Activated CD8-positive, alpha-beta memory T cell treated with anti-CD3 and anti-CD28 coated beads for 4 hours (primary cell): ENCODE results near the gene ELL.

ENCODE experiments used
- DNase-seq, 2 donors: peaks; one replicate each; pipeline ENCODE4 v3.0.0-alpha.2; 2020; ENCODE audit warnings: low read depth in 2 of 2

Gene ELL

DNA sequence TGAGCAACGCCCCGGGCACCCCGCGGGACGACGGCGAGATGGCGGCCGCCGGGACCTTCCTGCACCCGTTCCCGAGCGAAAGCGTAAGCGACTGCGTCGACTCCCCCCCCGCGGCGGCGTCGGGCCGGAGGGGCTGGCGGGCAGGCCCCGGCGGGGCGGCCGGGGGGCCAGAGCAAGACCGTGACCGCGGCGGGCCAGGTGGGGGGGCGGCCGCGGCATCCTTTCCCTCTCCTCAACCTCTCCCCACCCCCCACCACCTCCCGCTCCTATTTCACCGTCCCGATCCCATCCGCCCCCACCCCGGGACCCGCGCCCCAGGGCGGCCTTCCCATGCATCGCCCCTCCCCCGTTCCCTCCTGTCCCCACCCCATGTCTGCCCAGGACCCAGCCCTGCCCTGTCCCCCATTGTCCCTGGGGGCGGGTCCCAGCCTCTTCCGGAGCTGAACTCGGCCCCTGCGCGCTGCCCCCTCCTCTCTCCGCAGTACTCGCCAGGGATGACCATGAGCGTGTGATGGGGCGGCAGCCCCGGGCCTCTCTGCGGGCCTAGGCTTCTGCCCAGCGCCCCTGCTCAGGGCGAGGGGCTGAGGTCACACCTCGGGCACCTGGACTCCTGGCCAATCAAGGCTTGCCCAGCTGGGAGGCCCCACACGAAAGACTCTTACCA is 88.0 kb downstream of the ELL start:
- DNase-seq, result no peak

DNA sequence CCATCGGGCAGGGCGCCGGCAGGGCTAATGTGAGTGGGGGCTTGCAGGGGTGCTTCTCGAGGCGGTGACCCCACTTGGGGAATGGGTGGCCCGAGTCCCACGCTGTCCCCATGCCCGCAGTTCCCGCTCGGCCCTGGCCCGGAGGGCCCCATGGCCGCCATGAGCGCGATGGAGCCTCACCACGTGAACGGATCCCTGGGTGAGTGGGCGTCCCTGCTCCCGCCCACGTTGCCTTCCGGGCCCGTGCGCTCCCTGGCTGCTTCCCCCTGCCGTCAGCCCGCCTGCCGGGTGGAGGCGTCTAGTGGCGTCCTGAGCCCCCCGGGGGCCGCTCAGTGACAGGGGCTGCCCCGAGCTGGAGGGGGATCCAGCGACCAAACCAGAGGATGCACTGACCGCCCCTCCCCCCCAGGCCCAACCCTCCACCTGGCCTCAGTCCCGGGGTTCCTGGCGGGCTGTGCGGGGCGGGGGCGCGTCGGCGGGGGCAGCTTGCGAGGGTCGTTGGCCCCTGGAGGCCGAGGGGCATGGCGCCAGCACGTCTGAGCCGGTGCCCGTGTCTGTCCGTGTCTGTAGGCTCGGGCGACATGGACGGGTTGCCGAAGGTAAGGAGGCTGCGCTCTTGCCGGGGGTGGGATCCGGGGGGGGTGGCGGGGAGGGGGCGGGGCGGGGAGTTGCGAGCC is 88.7 kb downstream of the ELL start:
- no peak for DNase-seq

DNA sequence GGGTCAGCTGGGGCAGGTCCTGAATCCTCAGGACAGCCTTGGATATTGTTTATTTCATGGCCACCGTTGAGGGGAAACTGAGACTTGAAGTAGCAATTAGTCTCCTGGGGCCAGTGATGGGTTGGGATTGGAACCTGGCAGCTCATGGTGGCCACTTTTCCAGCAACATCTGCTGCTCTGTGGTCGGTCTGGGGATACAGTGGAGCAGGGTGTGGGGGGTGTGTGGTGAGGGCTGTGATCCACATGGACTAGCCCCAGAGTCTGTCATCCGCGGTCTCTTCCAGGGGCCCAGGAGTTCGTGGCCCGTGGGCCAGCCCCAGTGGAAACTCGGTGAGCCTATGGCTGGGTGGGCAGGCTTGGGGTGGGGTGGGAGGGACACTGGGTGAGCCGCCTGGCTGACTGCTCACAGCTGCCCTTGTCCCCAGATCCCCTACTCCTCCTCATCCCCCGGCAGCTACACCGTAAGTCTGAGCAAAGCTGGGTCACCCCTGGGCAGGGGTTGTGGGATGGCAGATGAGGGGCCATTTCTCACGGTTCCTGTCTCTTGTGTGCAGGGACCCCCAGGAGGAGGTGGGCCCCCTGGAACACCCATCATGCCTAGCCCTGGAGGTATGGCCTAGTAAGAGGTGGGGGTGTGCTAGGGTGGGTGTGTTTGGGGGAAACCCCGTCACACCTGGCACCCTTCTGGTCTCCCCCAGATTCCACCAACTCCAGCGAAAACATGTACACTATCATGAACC is 89.4 kb downstream of the ELL start:
- no peak for DNase-seq

DNA sequence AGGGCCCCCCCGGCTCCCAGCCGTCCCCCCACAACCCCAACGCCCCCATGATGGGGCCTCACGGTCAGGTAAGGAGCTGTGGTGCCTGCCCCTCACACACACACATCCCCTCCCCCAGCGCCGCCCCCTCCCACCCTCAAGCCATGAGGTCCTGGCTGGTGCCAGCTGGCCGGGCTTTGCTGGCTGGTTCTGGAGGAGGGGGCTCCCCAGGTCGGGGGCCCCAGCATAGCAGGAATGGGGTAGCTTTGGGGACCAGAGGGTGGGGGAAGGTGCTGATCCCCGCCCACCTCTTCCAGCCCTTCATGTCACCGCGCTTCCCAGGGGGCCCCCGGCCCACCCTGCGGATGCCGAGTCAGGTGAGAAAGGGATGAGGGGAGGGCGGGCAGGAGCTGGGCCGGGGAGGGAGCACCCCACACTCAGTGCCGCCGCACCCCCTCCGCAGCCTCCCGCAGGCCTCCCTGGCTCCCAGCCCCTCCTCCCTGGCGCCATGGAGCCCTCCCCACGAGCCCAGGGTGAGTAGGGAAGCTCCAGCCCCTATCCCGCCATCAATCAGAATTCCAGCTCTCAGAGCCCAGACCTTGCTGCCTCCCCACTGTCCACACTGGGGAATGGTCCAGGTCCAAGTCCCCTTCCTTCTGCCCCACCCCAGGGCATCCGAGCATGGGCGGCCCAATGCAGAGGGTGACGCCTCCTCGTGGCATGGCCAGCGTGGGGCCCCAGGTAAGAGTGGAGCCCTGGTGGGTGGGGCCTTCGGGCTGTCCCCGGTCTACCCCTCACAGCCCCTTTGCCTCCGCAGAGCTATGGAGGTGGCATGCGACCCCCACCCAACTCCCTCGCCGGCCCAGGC is 90.3 kb downstream of the ELL start:
- DNase-seq, result no peak

DNA sequence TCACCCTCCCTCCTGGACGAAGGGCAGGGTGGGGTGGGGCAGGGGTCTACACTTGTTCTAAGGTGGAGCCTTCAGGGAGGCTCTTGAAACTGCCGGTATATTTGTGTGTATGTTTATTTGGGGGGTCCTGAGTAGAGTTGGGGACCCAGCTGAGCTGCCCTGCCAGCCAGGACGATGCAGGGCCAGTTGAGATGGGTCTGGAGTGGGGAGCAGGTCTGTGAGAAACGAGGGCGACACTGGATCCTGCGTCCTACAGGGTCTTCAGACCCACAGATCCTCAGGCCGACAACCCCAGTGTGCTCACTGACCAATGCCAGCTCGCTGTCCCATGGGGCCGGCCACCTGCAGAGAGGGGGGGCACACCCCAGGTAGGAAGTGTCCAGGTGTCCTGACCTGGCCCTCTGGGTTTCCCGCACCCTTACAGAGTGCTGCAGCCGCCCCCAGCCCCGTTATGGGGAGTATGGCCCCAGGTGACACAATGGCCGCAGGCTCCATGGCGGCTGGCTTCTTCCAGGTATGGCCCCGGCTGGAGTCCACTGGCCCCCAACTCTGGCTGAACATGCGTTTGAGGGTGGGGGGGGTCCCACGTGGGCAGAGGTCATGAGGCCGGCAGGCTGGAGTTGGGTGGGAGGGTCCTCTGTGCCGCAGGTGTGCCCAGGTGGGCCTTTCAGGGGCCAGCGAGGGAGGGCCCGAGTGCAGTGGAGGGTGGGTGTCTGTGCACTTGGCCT is 91.3 kb downstream of the ELL start:
- DNase-seq, result no peak

DNA sequence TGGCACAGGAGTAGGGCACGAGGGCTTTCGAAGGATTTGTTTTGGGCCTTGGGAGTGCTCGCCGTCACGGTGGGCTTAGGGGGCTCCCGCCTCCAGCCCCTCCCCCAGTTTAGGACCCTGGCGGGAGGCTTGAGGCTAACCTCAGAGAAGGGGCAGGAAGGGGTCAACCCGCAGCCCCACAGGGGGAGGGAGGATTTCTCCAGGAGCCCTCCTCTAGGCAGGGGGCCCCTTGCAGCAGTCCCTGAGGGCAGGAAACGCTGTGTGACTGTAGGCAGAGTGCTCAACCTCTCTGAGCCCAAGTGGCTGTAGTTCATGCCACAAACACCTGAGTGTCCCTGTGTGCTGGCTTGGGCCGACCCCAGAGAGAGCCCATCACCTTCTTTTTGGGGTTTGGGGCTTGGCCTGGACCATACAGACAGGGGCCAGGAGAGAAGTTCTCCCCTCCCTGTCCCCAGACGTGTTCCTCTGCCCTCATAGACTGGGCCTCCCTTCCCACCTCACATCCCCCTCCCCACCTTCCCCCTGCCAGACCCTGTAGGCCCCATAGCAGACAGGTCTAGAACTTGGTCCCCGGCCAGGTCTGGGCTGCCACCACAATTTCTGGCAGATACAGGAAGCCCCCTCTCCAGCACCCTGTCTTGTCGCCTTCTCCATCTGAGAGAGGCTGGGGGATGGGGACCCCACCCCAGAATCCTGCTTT is 92.0 kb downstream of the ELL start:
- no peak for DNase-seq

DNA sequence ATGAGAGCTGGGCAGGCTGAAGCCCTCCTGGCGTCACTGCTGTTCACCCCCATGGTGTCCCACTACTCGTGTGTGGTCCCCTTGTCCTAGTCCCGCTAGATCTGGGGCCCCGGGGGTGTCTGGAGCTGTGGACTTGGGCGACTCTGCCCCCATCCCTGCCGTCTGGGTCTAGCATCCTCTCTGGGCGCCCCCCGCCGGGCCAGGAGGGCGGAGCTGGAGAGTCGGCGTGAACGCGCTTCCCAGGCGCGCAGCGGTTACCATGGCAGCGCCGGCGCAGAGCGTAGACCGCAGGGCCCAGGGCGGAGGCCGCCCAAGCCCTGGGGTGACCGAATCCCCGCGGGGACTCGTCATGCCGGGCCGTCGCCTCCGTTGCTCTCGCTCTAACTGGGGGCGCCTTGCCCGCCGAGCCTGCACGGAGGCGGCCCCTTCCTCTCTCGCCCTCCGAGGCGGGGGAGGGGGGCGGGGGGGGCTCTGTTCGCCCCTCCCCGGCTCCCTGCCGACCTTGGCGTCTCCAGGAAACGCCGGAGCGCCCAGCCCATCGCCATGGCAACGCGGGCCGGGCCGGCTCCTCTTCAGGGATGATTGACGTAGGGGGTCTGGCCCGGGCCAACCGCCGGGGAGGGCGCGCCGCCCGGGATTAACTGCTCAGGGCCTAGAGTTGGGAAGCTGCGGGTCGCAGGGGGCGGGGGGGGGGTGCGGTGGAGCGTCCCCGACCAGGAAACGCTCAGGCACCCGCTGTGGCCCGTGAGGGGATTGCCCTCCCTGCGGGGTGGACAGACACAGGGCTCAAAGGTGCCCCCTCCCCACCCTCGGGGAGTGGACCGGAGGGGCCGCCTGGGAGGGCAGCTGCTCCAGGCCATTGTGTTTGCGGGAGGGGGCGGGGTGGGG is 92.8 kb downstream of the ELL start:
- DNase-seq, result peak; percentile 63 to 69

DNA sequence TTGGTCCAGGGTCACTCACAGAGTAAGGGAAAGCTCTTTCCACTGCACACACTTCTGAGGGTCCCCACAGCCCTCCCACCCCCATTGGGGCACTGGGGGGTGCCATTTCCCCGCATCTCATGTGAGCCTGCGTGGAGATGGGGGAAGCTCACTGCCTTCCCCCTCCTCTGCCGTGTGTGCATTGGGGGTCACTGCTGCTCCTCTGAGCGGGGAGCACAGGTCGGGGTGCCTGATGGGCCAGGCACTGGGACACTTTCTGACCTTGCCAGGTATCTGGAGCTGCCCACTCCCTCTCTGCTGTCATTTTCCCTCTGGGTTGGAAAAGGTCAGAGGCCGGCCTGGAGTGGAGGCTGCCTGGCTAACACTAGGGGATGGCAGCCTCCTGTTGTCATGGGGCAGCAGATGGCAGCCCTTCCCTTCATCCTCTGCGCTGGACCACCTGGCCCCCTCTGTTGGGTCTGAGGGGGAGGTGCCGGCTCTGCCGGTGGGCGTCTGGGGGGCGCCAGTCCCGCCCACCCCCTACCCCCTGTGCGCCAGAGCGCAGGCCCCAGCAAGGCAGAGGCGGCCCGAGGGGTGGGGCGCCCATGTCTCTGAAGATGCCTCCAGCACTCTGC is 93.6 kb downstream of the ELL start:
- no peak for DNase-seq

DNA sequence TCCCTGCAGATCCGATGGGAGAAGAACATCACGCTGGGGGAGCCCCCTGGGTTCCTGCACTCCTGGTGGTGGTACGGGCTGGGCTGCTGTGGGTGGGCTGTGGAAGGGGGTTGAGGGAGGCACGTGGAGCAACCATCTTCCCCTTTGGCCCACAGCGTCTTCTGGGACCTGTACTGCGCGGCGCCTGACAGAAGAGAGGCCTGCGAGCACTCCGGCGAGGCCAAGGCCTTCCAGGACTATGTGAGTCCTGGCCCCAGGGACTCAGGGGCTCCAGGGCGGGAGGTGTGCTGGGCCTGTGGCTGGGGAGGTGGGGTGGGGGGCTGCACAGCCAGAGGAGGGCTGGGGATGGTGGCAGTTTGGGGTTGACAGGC is 94.1 kb downstream of the ELL start:
- no peak for DNase-seq

DNA sequence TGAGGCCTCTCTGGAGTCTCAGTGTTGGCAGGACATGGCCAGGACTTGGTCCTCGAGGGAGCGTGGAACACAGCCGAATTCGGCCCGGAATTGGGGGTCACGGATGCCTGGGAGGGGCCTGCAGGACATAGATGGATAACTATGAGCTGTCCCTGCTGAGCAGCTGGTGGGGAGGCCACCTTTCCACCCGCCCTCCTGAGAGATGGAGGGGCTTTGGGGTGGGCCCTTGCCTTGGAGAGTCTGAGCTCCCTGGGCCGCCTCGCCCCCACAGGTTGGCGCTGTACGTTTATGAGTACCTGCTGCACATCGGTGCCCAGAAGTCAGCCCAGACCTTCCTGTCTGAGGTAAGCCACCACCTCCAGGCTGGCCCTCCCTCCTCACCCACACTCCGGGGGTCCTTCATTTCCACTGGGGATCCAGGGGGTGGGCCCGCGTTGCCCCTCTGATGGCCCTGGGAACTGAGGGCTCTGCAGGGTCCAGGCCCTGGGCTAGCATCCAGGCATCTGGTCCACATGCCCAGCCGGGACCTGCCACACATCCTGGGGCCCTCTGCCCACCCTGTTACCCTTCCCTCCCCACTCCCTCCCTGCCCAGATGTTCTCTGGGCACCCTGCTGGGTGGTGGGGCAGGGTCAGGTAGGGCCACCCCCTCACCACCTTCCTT is 94.7 kb downstream of the ELL start:
- no peak for DNase-seq

DNA sequence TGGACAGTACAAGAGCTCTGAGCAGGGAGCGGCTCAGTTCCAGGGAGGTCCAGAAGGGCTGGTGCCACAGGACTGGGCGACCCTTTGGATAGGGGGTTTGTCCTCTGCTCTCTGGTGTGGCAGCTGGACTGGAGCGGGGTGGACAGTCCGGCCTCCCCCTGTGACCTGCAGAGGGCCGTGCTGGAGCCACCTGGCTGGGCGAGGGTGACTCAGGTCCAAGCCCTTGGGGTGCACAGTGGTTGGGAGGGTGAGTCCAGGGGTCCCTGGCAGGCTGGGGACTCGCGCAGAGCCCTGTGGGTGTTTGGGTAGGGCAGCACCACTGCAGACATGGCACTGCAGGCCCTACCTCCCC is 95.5 kb downstream of the ELL start:
- DNase-seq, result no peak

DNA sequence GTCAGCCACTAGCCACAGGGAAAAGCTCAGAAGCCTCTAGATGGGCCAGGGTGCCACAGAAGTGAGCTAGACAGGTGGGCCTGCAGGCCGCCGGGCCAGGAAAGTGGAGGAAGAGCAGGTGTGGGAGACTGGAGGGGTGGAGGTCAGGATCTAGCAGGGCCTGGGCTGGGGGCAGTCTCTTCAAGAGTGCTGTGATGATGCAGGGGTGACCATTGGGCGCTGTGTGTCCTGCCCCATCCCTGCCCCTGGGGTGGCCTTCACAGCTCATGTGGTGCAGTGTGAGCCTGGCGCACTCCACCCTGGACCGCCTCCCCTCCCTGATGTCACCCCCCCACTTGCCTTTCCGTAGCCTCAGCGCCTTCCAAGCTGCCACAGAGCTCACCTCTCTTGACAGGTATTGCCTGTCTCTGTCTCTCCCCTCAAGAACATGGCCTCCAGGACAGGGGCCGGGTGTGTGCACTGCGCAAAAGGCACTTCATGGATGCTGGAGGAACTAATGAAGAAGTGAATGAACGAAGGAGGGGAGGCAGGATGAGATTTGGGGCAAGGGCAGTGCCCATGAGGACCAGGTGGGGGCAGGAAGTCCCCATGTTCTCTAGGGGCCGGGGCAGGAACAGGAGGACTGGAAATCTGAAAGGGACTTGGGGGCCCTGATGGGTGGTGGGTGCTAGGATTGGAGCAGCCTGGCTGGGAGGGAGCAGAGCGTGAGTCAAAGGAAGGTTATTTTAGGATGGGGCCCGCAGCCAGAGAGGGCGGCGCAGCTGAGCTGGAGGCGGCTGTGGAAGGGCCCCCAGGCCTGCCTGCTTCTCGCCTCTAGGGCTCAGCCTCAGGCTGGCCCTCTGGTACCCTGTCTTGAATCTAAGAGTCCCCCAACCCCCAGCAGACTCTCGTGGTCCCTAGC is 96.1 kb downstream of the ELL start:
- no peak for DNase-seq

DNA sequence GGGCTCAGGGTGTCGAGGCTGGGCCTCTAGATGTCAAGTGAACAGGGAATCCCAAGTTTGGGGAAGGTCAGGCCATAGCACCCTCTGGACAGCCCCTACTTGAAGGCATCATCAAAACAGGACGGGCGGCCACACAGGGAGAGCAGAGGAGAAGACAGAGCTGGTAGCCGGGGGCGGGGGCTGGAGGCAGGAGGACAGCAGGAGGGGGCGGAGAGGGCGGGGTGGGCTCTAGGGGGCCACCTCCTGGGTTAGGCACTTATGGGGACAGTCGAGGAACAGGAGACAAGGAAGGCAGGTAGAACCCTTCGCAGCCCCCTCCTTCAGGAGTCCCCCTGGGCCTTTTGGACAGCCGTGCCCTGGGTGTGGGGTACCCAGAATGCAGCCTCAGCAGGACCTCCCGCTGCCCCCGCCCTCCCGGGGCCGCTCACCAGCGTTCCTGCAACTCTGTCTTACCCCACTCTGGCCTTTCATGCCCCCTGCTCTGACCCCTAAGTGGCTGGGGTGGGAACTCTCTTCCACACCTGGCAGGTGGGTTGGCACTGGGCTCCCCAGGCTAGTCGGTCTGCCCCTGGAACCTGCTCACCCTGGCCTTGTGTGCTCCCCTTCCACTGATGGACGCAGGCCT is 96.9 kb downstream of the ELL start:
- DNase-seq, result no peak

DNA sequence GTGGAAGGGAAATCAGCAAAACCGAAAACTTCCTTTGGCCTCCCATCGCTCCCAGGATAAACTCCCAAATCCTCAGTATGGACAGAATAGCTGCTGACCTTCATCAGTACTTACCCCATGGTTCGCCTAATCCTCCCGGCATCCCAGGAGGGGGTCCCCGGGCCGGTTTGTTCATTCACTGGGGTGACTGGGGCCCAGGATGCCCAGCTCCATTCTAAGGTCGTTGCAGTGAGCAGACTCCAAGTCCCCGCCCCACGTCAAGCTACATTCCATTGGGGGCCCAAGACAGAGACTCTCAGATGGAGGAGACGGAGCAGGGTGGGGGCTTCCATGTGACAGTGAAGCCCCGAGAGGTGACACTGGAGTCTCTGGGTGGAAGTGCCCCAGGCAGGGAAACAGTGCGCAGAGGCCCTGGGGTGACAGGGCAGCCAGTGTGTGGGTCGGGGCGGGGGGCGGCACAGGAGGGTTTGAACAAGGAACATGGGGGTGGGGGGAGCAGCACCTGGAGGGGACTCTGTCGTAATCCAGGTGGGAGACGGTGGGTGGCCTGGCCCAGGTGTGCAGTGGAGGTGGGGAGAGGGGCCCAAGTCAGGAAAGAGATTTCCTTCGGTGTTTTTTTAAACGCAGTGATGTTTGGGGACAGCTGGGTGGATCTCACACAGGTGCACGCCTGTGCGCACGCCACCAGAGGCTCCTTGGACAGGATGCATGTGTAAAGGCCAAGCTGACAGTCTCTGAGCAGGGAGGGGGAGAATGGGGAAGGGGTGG is 97.6 kb downstream of the ELL start:
- DNase-seq, result no peak

DNA sequence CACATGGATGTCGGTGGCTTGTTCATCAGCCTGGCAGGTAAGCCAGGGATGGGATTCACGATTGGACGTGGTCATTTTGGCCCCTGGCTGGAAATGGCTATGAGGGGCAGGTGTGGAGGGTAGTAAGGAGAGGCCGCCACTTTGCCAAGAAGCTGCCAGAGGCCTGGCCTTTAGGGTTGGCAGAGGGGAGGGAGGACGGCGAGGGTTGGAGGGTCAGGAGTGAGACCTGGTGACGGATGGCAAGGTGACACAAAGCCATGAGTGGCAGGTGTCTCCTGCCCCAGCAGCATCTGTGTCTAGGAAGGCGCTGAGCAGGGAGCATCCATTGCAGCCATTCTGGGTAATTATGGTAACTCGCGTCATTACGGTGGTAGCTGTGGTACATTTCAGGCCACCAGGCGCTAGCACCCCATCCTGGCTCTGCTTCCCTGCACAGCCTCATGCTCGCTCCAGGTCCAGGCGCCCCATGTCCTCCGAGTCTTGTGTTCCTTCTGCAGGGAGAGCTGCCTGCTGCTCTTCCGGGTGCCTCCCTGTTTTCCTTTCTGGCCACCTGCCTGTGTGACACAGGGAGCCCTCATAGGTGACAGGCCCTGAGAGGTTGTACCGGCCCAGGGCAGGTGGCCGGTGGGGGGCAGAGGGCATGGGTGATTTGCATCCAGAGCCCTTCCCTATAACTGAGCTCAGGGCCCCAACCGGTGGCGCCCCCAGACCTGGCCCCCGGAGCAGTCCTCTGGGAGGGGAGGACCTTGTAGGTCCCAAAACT is 98.4 kb downstream of the ELL start:
- no peak for DNase-seq
